Superior temporal gyrus (tissue), 1 donor: ENCODE results near the gene HSD17B2.
"Not testable (repeated sequence)": the region's sequence is repeated elsewhere in the genome, so short reads cannot be mapped to it uniquely, and the experiment has no call there.

Experiments
- DNase-seq: peaks from one replicate; pipeline ENCODE4 v3.0.0-alpha.2; 2016; ENCODE audit errors: extremely low spot score

Gene HSD17B2

DNA sequence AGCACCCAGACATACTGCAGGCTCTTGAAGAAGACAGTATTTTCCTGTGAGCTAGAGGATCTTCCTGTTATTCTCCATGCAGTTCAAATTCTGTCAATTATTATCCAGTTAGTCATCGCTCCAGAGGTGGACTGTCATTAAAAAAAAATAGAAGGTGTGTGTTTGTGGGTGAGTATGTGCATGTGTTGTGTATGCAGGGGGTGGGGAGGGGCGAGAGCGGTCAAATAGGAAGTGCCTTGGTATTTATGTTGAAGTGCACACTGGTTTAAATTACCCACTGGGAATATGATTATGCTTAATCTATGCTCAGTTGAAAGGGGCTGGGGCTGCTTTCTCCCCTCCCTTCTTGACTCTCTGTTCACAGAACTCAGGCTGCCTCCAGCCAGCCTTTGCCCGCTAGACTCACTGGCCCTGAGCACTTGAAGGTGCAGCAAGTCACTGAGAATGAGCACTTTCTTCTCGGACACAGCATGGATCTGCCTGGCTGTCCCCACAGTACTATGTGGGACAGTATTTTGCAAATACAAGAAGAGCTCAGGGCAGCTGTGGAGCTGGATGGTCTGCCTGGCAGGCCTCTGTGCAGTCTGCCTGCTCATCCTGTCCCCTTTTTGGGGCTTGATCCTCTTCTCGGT, at the start of gene HSD17B2:
HSD17B2 (plus strand) TSS at position 273 of the 632 bp plus-strand sequence; CDS start at position 445, 172 bp downstream.
- DNase-seq = no peak

DNA sequence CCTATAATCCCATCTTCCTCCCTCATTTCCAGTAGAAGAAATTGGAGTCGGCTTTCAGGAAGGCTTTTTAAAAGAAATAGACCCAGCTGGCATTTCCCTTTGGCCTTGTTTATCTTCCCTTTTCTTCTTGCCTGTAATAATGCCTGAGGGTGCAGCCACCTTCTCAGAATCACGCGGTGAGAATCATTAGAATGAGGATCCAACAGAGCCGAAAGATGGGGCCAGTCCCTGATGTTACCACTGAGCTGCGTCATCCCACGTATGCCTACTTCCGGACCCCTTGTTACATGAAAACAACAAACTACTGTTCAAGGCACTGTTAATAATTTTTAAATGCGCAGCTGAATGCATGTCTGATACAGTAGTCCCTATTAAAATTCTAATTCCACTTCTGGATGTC, 47.9 kb upstream of the HSD17B2 start:
- DNase-seq = no peak

DNA sequence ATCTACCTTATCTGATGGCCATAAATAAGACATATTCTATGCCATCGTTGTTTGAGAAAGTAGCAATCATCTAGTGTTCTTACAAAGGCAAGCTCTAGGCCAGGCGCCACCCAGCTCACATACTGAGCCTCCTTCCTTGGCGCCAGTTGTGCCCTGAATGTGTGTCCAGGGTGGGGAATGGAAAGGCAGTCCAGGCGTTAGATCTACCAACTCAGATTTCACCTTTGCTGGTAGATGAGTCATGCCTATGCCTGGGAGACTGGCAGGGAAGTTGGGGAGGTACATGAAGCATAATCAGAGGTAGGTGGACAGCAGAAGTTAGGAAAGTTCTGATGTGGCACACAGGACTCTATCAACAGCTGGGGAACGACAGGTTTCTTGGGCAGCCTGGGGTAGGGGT, 47.3 kb upstream of the HSD17B2 start:
- no peak for DNase-seq

DNA sequence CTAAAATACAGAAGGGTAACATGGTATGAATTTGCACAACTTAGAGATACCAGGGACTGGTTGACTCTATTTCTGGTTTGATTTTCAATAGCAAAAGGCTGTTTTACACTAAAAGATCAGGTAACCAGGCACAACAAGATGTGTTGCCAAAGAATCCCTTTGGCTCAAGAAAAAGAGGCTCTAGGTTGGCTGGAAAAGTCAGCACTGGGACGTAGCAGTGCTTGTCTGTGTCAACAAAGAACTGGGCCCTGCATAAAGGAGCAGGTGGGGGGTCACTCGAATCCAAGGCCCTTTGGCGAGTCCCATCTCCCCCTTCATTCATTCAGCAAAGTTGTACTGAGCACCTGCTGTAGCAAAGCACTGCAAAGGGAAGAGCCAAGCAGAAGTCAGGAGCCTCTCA, 42.2 kb upstream of the HSD17B2 start:
- DNase-seq = no peak

DNA sequence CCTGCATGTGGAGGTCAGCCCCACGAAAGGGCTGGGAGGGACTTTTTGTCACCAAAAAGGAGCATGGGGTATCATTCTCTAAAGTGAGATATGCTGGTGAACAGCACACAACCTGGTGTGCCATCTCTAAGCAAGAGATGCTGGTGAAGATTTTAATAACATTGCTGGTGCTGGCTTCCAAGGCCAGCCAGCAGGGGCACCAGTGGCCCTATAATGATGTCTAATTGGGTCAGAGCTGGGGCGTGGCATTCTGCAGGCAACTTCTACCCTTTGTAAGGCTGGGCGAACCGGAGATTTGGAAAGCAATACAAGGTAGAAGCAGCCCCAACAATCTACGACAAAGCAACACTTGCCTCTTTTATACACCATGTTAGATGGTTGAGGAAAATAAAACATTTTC, 40.6 kb upstream of the HSD17B2 start:
- DNase-seq = no peak

DNA sequence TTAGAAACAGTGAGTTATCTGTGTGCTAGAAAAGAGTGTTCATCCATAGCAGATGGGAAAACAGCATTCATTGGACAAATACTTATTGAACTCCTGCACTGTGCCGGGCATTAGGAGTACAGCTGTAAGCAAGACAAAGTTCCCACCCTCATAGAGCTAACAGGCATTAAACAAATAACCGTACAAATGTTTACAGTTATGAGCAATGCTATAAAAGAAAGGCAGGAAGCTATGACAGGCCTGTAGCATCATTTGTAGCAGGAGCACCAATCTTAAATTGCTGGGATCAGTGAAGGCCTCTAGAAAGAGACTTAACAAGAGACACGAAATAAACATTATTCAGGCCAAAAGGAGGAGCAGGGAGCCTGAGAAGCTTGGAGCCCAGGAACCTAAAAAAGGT, 39.4 kb upstream of the HSD17B2 start:
- DNase-seq = no peak

- no peak for DNase-seq
Measured at GRCh38 chr16:81996664-81997509, 38.2 kb upstream of the HSD17B2 start.

GRCh38 chr16:81997738-81998137, 37.3 kb upstream of the HSD17B2 start:
- no peak for DNase-seq

GRCh38 chr16:82002831-82003230, 32.2 kb upstream of the HSD17B2 start:
- DNase-seq = no peak

DNA sequence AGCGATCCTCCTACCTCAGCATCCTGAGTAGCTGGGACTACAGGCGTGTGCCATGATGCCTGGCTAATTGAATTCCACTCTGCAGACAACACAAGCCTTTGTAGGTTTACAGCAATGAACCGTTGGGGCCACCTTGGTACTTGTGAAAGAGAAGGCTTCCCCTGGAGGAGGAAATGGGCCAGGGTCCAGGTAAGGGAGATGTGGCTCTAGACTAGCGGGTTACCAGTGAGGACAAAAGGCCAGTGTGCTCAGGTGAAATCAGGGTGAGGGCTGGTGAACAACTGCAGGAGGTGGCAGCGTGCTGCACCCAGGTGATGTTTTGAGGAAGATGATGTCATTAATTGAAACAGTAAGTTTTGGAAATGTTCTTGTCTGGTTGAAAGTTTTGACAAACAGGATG, 30.5 kb upstream of the HSD17B2 start:
- DNase-seq = no peak

GRCh38 chr16:82005027-82005830, 29.8 kb upstream of the HSD17B2 start:
- DNase-seq = no peak

DNA sequence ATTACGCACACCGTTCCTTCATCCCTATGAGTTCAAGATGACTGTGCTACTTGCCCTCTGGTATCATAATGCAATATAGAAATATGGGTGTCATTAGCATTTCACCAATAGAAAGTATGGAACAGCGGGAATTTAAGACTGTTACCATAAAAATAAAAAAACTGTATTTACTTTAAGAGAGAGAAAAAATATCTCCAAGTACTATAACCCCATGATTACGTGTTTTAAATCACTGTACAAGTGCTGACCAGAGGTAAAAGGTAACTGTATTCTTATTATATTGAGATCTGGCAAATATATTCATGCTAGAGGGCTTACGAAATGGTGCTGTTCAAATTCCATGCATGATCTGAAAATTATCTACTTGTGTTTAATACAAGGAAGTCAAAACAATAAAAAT, 29.0 kb upstream of the HSD17B2 start:
- no peak for DNase-seq

DNA sequence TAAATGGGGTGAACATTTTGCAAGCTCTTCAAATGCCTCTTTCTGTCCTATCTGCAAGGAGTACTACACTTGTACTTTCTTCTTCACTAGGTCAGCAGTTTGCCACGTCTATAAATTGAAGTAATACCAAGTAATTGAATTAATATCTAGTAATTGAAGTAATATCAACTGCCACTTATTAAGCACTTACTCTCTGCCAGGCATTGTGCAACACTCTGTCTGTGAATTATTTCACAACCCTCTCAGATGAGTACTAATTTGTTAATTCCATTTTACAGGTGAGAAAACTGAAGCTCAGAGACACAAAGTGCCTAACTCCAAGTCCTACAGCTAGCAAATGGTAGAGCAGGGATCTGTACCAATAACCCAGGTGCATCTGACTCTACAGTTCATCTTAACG, 27.9 kb upstream of the HSD17B2 start:
- DNase-seq = no peak

DNA sequence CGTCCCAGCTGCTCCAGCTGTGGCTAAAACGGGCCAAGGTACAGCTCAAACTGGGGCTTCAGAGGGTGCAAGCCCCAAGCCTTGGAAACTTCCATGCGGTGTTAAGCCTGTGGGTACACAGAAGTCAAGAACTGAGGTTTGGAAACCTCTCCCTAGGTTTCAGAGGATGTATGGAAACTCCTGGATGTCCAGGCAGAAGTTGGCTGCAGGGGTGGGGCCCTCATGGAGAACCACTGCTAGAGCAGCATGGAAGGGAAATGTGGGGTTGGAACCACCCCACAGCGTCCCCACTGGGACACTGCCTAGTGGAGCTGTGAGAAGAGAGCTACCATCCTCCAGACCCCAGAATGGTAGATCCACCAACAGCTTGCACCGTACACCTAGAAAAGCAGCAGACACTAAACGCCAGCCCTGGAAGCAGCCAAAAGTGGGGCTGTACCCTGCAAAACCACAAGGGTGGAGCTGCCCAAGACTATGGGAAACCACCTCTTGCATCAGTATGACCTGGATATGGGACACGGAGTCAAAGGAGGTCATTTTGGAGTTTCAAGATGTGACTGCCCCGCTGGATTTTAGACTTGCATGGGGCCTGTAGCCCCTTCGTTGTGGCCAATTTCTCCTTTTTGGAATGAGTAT, 26.0 kb upstream of the HSD17B2 start:
- no peak for DNase-seq

GRCh38 chr16:82009789-82010188, 25.3 kb upstream of the HSD17B2 start:
- DNase-seq = not testable (repeated sequence)

GRCh38 chr16:82010649-82011048, 24.4 kb upstream of the HSD17B2 start:
- no peak for DNase-seq

DNA sequence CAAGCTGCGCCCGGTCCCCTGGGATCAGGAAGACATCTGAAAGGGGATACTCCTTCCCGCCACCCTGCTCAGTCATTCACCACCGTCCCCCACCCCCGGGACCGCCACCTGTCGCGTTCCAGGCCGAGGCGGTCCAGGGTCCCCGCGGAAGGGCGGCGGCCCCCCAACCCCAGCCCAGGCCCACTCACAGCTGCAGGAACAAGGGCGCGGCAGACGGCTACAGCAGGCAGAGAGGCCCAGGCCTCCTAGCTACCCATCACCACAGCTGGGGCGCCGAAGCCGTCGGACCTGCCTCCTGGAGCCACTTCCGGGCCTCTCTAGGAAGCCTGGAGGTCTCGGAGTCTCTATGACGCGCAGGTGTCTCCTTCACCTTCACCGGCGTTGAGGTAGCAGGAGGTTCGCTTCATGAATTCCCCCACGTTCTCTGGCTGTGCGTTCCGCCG, 23.8 kb upstream of the HSD17B2 start, which contains the start of gene SDR42E1:
SDR42E1 (minus strand) TSS at position 272 of the 443 bp plus-strand sequence. CDS start 10,612 bp downstream, outside the sequence.
- DNase-seq = no peak

- no peak for DNase-seq
Measured at GRCh38 chr16:82013139-82013538, 21.9 kb upstream of the HSD17B2 start.

DNA sequence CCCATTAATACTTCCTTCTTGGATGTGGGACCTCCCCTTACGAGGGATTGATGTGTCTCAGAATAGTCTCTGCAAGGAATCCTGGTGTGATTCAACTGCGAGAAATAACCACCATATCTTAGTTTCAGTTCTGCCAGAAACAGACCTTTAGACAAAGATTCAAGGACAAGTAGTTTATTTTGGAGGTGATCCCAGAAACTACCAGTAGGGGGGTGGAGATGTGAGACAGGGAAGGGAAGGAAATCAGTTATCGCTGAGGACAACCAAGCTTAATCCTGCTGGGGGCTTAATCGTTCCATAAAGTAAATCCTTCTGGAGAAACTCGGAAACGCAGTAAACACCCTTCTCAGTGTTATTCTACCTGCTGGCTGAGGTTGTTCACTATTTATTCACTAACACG, 18.8 kb upstream of the HSD17B2 start:
- no peak for DNase-seq

GRCh38 chr16:82016964-82017363, 18.1 kb upstream of the HSD17B2 start:
- DNase-seq = no peak

GRCh38 chr16:82017911-82018568, 17.0 kb upstream of the HSD17B2 start:
- no peak for DNase-seq
